ENCODE data around the gene C6orf62.
A peak's percentile ranks its signal among the peaks of the same experiment; 100 is the strongest.
"Not testable (repeated sequence)": the region's sequence is repeated elsewhere in the genome, so short reads cannot be mapped to it uniquely, and the experiment has no call there.

Gene C6orf62

DNA sequence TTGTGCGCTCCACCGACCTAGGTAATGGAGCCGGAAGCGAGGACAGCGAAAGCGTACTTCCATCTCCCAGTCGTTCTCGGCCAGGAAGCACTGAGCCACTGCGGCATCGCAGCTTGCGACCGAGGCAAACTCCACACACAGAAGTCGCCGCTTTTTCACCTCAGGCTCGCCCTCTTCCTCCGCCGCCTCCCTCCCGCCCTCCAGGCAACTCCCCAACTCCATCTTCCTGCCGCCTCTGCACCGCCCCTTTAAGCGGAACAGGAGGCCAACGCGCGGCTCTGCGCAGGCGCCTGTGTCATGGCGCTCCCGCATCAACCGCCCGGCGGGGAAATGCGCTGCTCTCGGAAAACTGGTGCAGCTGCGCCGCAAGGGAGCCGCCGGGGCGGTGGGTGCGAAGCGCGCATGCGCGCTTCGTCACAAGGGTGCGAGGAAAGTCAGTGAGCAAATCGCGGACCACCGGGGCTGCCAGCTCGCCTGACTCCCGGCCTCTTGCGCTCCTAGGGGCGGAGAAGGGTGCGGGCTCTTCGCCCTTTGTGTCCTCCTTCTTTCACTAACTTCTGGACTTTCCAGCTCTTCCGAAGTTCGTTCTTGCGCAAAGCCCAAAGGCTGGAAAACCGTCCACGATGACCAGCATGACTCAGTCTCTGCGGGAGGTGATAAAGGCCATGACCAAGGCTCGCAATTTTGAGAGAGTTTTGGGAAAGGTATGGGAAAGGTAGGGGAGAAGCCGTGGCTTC lies 52.1 kb downstream of the C6orf62 start, which contains the start of the genes ACOT13 and TDP2:
Gene ACOT13 (plus strand): TSS at position 437 of the 737 bp plus-strand sequence. CDS start 187 bp downstream, at position 624.
Gene TDP2 (minus strand): TSS at position 259 of the 737 bp plus-strand sequence. CDS start 37 bp downstream, at position 222.
- DNase-seq = peak; percentile 88 to 95

DNA sequence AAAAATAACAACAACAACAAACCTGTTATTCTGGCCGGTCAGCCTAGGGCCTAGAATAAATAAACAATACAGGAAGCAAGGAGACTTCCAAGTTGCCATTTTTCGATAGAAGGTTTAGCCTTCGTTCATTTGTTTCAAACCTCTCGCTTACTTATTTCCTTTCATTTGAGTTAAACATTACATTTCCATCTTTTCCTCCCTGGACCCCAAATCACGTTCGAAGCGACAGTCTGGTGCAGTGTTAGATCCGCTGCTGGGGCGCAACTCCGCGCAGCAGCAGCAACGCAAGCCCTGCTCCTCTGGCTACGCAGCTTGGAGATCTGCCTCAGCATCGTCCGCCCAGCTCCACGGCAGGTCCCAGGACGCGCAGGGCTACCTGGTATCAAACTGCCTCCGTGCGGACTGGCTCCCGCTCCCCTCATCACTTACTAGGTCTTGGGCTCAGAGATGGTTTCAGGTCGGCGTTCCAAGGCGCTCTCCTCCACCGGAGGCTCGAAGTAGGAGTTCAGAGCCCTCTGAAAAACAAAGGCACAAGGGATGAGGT lies 52.8 kb downstream of the C6orf62 start:
- peak in 1 of 2 experiments; percentile 84 for DNase-seq

DNA sequence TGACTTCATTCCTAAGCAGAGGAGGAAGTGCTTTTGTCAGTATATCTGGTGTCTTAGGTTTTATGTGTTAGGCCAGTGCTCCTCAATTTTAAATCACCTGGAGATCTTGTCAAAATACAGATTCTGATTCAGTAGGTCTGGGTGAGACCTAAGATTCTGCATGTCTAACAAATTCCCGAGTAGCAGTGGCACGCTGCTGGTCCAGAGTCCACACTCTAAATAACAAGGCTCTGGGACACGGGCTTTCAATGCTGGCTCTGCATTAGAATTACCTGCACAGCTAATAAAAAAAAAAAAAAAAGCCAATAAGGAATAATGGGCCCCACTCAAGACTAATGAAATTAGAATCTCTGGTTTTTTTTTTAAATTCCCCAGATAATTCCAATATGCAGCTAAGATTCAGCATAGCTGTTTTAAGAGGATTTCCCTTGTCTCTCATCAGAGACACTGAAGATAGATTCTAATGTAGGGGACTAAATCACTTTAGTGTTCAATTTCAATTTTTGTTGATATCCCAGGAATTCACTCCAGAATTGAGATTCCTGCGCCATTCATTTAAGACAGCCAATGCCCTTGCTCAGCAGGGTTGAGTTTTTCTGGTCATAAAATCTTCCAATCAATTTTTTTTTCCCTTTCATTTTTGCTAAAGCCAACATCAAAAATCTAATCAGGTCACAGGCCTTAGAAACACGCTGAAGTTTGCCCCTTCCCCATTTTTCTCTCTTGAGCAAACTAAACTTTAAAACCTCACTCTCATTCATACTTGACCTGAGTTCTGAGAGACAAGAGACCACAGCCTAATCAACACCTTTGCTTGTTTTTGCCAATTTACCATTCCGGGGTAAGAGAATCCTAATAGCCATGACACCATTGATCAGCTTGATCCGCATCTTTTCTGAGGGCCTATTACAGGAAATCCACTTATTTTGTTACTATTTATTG lies 54.6 kb downstream of the C6orf62 start:
- no peak for DNase-seq

DNA sequence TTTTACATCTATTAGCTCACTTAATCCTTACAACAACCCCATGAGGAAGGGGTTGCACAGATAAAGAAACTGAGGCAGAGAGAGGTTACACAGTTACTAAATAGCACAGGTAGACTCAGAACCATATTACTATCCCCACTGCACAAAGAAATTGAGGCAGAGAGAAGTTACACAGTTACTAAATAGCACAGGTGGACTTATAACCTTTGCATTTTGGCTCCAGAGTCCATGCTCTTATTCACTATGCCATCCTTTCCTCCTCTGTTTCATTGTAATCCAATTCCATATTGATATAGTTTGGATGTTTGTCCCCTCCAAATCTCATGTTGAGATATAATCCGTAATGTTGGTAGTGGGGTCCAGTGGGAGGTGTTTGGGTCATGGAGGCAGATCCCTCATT lies 55.8 kb downstream of the C6orf62 start:
- no peak for DNase-seq

DNA sequence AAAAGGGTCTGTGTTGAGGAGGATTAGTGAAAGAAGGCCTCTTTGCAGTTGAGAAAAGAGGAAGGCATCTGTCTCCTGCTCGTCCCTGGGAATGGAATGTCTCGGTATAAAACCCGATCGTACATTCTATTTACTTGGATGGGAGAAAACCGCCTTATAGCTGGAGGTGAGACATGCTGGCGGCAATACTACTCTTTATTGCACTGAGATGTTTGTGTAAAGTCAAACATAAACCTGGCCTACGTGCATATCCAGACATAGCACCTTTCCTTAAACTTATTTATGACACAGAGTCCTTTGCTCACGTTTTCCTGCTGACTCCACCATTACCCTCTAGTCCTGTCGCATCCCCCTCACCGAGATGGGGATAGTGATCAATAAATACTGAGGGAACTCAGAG lies 56.7 kb downstream of the C6orf62 start:
- no peak for DNase-seq

DNA sequence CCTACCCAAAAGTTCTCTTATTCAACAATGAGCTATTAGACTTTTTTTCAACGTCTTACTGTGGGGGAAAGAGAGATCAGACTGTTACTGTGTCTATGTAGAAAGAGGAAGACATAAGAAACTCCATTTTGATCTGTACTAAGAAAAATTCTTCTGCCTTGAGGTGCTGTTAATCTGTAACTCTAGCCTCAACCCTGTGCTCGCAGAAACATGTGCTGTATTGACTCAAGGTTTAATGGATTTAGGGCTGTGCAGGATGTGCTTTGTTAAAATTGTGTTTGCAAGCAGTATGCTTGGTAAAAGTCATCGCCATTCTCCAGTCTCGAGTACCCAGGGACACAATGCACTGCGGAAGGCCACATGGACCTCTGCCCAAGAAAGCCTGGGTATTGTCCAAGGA lies 57.2 kb downstream of the C6orf62 start:
- not testable (repeated sequence) for DNase-seq

DNA sequence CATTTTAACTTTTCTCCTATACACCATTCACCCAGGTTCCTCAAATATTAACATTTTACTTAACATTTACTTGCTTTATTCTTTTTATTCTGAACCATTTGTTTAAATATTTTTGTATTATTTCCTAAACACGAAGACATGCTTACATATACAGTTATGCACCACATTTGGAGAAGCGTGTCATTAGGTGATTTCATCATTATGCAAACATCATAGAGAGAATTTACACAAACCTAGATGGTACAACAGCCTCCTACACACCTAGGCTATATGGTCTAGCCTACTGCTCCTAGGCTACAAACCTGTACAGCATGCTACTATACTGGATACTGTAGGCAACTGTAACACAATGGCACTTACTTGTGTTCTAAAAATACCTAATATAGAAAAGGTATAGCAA lies 58.8 kb downstream of the C6orf62 start:
- DNase-seq = no peak

DNA sequence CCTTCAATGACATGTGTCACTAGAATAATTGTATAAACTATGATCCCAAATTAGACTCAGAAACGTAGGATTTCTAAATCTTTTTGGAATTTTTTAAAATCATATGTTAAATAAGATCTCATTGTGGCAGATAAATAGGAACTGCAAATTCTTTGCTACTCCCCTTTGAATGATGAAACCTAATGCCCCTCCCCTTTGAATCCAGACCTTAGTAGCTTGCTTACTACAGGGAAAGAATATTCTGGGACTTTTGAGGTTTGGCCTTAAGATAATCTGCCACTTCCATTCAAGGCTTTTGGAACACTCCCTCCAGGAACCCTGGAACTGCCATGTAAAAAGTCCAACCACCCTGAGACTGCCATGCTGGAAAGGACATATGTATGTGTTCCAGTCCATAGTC lies 59.4 kb downstream of the C6orf62 start:
- no peak for DNase-seq

- no peak for DNase-seq
These were observed 60.1 kb downstream of the C6orf62 start for GRCh38 chr6:24658573-24659560.

- no peak for DNase-seq
These were observed 63.7 kb downstream of the C6orf62 start for GRCh38 chr6:24655215-24655614.

Data from NCI-H187 (cell line).